Mesodermal cell (in vitro differentiated cells): Measurements from ENCODE around the gene APCS. TPM values are rescaled to one million over a fixed set of nuclear protein-coding genes. Genes with fewer than 3 reads are reported as not detected.

ENCODE experiments used
- H3K27ac ChIP-seq: 2 replicates; pipeline ENCODE4 v1.7.0; 2013; ENCODE audit warnings: mild to moderate bottlenecking, low read depth, low read length, moderate library complexity; ENCODE audit not compliant: severe bottlenecking
- H3K36me3 ChIP-seq: 2 replicates; pipeline ENCODE4 v1.7.1; 2013; ENCODE audit warnings: mild to moderate bottlenecking, low read length, moderate library complexity; ENCODE audit not compliant: control insufficient read depth, insufficient read depth
- H3K4me1 ChIP-seq: one replicate; pipeline ENCODE4 v1.7.1; 2013; ENCODE audit warnings: mild to moderate bottlenecking, low read length; ENCODE audit not compliant: insufficient read depth, control insufficient read depth, poor library complexity, severe bottlenecking
- H3K4me3 ChIP-seq: 2 replicates; pipeline ENCODE4 v1.7.0; 2013; ENCODE audit warnings: low read length, control low read depth, mild to moderate bottlenecking; ENCODE audit not compliant: insufficient read depth, poor library complexity, severe bottlenecking; ENCODE audit errors: extremely low read depth
- H3K9me3 ChIP-seq: 2 replicates; pipeline ENCODE4 v1.7.1; 2013; ENCODE audit warnings: mild to moderate bottlenecking, low read length, moderate library complexity; ENCODE audit not compliant: control insufficient read depth
- WGBS, 2 experiments: methylation state at CpG; one replicate each; pipeline ENCODE4 v1.1.5; 2013; ENCODE audit warnings: missing lambda C conversion rate in 2 of 2; ENCODE audit not compliant: insufficient coverage in 2 of 2; 5-methylcytosine and 5-hydroxymethylcytosine counted together
- polyA plus RNA-seq, 2 experiments: library from polyadenylated mRNA; stranded (reverse); fragments of 50-300 nt; gene quantifications; one replicate each; pipeline ENCODE4 v1.2.3, GENCODE V29; 2013

The APCS gene, protein sequence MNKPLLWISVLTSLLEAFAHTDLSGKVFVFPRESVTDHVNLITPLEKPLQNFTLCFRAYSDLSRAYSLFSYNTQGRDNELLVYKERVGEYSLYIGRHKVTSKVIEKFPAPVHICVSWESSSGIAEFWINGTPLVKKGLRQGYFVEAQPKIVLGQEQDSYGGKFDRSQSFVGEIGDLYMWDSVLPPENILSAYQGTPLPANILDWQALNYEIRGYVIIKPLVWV
- not detected for polyA plus RNA-seq (2013, experiment 1 of 2)
- polyA plus RNA-seq (2013, experiment 2 of 2) = not detected

GRCh38 chr1:159587461-159587951, at the start of gene APCS:
Gene APCS (plus strand): TSS chr1:159587826. CDS start chr1:159587922, 96 bp downstream.
- Histone ChIP-seq H3K9me3 (no peaks in the 10 kb centered on the region), H3K36me3 (no peaks in the 10 kb centered on the region), H3K4me1 (no peaks in the 10 kb centered on the region), H3K4me3 (no peak within 1 kb of the TSS), H3K27ac (no peak within 1 kb of the TSS)
- 73 to 94% methylated on average over 3 to 6 of the region's 6 CpGs for WGBS, 2 experiments

GRCh38 chr1:159548126-159548525, 39.5 kb upstream of the APCS start:
- Histone ChIP-seq H3K4me3 (no peak overlapping the region), H3K27ac (no peak overlapping the region)
- WGBS, 2 experiments = no CpG with 5 or more reads among the region's 2 CpGs

DNA sequence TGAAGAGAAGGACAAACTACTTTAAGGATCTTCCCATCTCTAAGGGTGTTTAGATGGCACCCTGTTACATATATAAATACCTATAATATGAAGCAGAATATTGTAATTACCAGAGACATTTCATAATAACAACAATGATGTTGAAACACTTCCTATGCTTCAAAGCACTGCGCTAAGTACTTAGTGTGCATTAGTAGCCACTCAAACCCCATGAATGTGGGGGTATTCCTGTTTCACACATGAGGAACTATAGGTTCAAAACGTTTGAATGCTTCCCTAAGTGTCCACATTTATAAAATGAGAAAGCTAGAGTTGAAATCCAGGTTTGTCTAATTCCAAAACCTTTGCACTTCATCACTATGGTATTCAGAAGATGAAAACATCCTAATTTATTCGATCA, 33.4 kb upstream of the APCS start:
- Histone ChIP-seq H3K4me1 (no peaks in the 10 kb centered on the region), H3K4me3 (no peak overlapping the region), H3K9me3 (no peaks in the 10 kb centered on the region), H3K36me3 (no peaks in the 10 kb centered on the region), H3K27ac (no peak overlapping the region)
- 100% methylated on average over 1 of the region's 3 CpGs; no CpG with 5 or more reads in 1 of the 2 experiments for WGBS, 2 experiments

More at GRCh38 chr1:159548126-159548525, 39.5 kb upstream of the APCS start:
- H3K4me1 ChIP-seq = no peaks in the 10 kb centered on the region
- H3K9me3 ChIP-seq = no peaks in the 10 kb centered on the region
- no peaks in the 10 kb centered on the region for H3K36me3 ChIP-seq

GRCh38 chr1:159554696-159555095, 32.9 kb upstream of the APCS start:
- Histone ChIP-seq H3K27ac (no peak overlapping the region), H3K4me3 (no peak overlapping the region), H3K9me3 (no peaks in the 10 kb centered on the region), H3K36me3 (no peaks in the 10 kb centered on the region), H3K4me1 (no peaks in the 10 kb centered on the region)
- WGBS, 2 experiments = 73 to 80% methylated on average over 1 of the region's 1 CpG

DNA sequence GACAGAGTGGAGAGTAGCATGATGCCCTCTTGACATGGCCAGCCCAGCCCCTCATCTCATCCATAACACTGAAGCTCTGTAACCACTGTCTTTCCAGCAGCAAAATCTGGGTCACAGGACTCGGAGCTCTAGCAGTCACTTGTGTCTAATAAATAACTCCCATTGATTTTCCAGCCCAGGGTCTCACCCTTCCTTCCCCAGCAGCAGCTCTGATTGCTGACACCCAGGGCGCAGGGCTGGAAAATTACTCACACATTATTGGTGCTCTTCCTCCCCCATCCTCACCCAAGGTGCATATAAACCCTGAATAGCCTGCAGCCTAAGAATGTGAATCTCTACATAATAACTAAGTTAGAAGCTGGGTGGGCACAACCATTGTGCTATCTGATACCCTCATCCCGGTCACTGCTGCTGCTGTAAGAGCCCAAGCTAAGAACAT, 30.7 kb upstream of the APCS start:
- Histone ChIP-seq H3K4me1 (no peaks in the 10 kb centered on the region), H3K27ac (no peak overlapping the region), H3K36me3 (no peaks in the 10 kb centered on the region), H3K9me3 (no peaks in the 10 kb centered on the region), H3K4me3 (no peak overlapping the region)
- 33 to 47% methylated on average over 2 to 3 of the region's 3 CpGs for WGBS, 2 experiments

DNA sequence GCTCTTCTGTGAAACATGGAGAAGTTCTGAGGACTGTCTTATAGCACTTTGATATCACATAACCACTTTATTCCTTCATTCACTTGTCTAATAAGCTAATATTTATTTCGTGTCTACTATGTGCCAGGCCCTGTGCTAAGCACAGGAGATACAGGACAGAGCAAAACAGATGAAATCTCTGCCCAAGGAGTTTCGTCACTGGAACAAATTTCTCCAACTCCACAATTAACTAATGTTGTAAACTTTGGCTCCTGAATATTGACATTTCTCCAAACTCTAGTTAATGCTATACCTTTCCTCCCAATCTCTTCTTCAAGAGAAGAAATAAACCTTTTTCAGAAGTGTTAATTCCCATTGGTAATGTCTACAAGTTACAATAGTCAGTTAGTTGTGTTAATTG, 27.0 kb upstream of the APCS start:
- Histone ChIP-seq H3K27ac (no peak overlapping the region), H3K4me3 (no peak overlapping the region), H3K4me1 (no peaks in the 10 kb centered on the region), H3K36me3 (no peaks in the 10 kb centered on the region), H3K9me3 (no peaks in the 10 kb centered on the region)
- 75 to 100% methylated on average over 1 to 2 of the region's 2 CpGs for WGBS, 2 experiments

GRCh38 chr1:159561497-159561896, 26.1 kb upstream of the APCS start:
- H3K4me1 ChIP-seq = no peaks in the 10 kb centered on the region
- no peak overlapping the region for H3K27ac ChIP-seq
- no peaks in the 10 kb centered on the region for H3K36me3 ChIP-seq
- H3K4me3 ChIP-seq = no peak overlapping the region
- no peaks in the 10 kb centered on the region for H3K9me3 ChIP-seq

GRCh38 chr1:159562680-159563079, 24.9 kb upstream of the APCS start:
- no peaks in the 10 kb centered on the region for H3K36me3 ChIP-seq
- H3K4me3 ChIP-seq = no peak overlapping the region
- WGBS, 2 experiments = 83% methylated on average over 1 of the region's 1 CpG; no CpG with 5 or more reads in 1 of the 2 experiments
- H3K4me1 ChIP-seq = no peaks in the 10 kb centered on the region
- no peaks in the 10 kb centered on the region for H3K9me3 ChIP-seq
- no peak overlapping the region for H3K27ac ChIP-seq

GRCh38 chr1:159577446-159577845, 10.2 kb upstream of the APCS start:
- H3K36me3 ChIP-seq = no peaks in the 10 kb centered on the region
- 88% methylated on average over 1 of the region's 3 CpGs; no CpG with 5 or more reads in 1 of the 2 experiments for WGBS, 2 experiments
- no peak overlapping the region for H3K27ac ChIP-seq
- H3K4me3 ChIP-seq = no peak overlapping the region
- H3K9me3 ChIP-seq = no peaks in the 10 kb centered on the region
- H3K4me1 ChIP-seq = no peaks in the 10 kb centered on the region

- Histone ChIP-seq H3K4me3 (no peak overlapping the region), H3K27ac (no peak overlapping the region), H3K4me1 (no peaks in the 10 kb centered on the region), H3K36me3 (no peaks in the 10 kb centered on the region), H3K9me3 (no peaks in the 10 kb centered on the region)
- no CpG with 5 or more reads among the region's 3 CpGs for WGBS, 2 experiments
Measured at GRCh38 chr1:159580340-159580739, 7.3 kb upstream of the APCS start.

- H3K27ac ChIP-seq = no peak overlapping the region
- no peaks in the 10 kb centered on the region for H3K36me3 ChIP-seq
- no peak overlapping the region for H3K4me3 ChIP-seq
- 100% methylated on average over 1 of the region's 1 CpG; no CpG with 5 or more reads in 1 of the 2 experiments for WGBS, 2 experiments
- H3K9me3 ChIP-seq = no peaks in the 10 kb centered on the region
- H3K4me1 ChIP-seq = no peaks in the 10 kb centered on the region
Measured at GRCh38 chr1:159581422-159581821, 6.2 kb upstream of the APCS start.
